ENCODE measurements around the gene HOXB3.

The HOXB3 gene

DNA sequence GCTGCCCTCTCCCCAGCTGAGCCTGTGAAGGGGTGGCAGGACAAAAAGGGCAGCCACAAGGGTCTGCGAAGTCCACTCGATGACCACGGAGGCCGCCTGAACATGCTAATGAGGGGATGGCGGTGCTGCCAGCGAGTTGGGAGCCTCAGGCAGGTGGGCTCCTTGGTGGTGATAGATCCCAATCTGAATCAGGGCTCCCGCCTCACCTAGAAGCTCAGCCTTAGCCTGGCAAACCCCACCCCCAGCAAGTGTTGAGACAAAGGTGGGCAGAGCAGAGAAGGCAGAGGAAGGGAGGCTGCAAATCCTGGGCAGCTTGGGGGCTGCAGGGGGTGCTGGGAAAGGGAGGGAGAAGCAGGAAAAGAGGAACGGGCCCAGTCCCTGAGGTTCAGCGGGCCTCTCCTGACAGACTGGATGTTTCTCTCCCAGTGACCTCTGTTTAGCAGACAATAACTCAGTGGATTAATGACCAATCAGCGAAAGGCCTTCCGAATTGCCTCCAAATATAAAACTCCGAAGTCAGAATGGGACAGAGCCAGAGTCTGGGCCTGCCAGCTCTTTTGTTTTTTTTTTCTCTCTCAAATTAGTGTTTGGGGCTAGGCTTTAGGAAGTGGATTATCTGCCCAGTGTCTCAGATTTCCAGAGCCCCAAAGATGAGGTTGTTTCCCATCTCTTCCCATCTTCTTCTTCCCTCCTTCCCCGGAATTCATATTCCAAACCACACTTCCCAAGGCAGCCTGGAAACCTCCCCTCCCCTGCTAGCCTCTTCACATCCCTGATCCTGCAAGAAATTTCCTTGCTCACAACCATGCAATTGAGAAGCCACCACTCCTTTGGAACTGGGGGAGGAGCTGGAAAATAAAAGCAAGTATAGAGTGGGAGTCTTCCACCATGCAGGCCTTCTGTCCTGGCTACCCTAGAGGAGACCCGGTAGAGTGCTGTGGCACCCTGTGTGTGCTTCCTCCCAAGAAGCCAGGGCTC, 29.9 kb downstream of the HOXB3 start:
- no peak for FAIRE-seq
- no peak for DNase-seq (ENCODE audit: insufficient read length, low spot score)

- DNase-seq (ENCODE audit: insufficient read length, low spot score) (no peak), FAIRE-seq (no peak)
These were observed 30.8 kb downstream of the HOXB3 start for GRCh38 chr17:48559122-48559839.

GRCh38 chr17:48558831-48559121, 31.3 kb downstream of the HOXB3 start:
- no peak for DNase-seq (ENCODE audit: insufficient read length, low spot score)
- no peak for FAIRE-seq

GRCh38 chr17:48558057-48558830, 31.8 kb downstream of the HOXB3 start:
- no peak for FAIRE-seq

DNA sequence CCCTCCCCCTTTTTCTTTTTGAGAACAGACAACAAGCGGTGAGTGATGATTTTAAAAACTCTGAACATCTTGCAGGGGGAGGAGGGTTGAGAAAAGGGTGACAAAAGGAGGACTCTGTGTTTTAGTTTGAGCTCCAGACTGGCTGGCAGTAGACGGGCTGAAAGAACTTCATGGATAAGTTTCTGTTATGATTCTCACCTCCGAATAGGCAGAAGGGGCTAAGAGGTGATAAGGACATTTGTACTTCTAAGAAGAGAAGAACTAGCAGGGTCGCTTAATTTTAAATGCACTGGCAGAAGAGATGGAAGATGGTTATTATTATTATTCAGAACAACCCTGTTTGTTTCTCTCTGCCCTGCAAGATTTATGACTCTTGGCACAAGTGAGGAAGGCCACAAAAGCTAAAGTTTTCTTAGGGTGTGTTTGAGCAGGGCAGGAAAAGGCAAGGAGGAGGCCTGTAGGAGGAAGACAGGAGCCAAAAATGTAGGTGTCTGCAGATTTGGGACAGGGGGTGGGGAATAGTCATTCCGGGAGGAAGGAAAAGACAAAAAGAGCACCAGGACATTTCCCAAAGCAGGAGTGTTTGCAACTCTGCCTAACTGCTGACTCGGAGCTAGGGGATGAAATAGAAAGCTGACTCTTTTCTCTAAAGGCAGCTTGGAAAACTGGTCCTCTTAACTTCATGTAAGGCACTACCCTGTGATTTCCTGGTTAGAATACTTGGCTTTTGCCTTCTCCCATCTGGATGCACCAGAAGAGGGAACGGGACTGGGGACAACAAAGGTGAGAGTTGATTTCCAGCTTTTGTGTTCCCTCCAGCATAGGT, 33.3 kb downstream of the HOXB3 start:
- DNase-seq (ENCODE audit: insufficient read length, low spot score), result no peak
- no peak for FAIRE-seq

More at GRCh38 chr17:48558057-48558830, 31.8 kb downstream of the HOXB3 start:
- DNase-seq (ENCODE audit: insufficient read length, low spot score), result no peak

DNA sequence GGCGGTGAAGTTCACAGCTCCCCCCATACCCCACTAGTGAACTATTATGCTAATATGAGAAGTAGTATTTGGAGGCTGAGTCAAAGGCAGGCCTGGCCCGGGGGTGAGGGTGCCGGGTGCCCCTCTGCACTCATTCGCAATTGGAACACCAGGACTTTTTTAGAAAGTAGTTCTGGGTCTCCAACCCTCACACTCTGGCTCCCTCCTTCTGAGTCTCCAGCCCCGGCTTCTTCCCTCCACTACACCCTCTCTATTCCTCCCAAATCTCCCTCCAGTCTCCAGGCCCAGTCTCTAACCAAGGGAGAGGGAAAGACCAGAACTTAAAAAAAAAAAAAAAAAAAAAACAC, 33.8 kb downstream of the HOXB3 start:
- no peak for DNase-seq (ENCODE audit: insufficient read length, low spot score)
- peak; percentile 58 for FAIRE-seq

DNA sequence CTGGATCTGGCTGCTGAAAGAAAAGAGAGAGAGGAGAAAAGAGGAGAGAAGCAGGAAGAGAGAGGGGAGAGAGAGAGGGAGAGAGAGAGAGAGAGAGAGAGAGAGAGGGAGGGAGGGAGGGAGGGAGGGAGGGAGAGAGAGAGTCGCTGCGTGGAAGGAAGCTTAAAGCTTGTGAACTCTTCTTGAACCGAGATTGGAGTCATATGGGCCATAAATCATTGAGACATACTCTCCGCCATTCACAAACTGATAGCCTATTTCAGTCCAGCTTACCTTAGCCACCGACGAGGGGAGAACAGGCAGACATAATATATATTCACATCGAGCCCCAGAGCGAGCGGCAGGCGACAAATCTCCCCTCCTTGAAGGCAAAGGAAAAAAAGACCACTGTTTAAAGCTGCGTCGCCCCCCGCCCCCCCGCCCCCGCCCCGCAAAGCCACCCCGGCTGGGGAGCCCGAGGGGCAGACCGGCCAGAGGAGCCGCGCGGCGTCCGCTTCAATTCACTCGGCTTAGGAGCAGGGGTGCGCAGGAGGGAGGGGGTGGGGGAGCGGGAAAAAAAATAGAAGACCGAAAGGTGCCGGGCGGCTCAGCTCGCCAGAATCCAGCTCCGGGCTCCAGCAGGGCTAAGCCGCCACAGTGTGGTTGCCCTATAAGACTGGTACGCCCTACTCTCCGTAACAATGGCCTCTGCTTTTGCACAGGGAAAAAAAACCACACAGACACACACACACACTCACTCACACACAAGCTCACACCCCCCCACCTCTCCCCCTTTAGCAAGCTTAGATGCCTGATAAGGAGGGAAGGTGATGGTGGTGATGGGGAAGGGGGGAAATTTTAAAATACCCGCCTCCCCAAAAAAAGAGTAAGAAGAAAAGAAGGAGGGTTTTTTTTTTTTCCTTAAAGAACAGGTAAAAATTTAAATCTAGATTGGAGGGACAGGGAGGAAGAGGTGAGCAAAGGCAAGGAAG, 34.5 kb downstream of the HOXB3 start:
- DNase-seq (ENCODE audit: insufficient read length, low spot score), result peak; percentile 97
- peak; percentile 95 for FAIRE-seq

DNA sequence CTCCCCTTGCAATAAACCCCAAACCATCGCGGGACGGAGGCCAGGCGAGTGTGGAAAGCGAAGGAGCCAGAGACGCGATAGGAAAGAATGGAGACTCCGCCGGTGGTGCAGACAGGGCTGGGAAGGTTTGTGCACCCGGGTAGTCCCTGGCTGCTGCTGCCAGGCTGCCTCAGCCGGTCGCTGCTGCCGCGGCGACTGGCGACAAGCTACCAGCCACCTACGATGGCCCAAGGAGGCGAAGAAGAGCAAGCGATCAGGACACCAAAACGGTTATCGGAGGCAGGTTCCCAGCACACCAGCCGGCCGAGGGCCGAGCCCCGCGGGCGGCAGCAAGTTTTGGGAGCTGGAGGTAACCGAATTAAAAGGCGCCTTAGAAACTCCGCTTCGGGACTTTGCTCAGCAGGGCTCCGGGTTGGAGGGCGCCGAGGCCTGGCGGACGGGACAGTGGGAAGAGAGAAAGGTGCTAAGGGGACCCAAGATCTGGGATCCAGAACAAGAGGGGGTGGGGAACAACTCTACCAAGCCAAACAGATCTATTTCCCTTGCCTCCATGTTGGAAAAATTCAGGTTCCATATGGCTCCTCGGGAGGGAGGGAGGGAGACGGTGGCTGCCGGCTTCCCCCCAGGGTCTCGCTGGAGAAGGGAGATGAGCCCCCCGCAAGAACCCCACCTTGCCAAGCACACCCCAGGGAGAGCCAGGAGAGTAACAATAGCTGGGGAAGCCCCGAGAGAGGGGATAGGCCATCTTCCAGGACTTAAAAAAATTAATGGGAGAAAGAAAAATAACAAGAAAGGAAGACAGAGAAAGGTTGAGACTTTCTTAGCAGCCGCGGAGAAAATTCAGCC, 35.4 kb downstream of the HOXB3 start:
- FAIRE-seq, result peak; percentile 46
- no peak for DNase-seq (ENCODE audit: insufficient read length, low spot score)

DNA sequence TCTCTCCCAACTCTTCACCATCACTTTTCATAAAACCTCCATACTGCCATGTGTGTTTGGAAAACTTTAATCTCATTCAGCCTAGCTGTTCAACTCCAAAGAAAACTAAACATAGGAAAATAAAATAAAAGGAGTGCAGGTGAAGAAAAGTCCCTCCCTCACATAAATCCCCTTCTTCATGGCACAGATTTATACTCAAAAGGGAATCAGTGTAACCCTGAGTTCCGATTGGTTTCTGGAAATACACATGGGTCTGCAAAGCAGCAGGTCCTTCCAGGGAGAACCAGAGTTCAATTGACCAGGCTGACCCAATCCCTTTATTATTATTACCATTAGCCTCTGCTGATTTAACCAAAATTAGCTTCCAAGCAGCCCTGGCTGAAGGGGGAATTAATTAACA, 36.2 kb downstream of the HOXB3 start:
- no peak for FAIRE-seq

GRCh38 chr17:48553190-48553547, 36.9 kb downstream of the HOXB3 start:
- FAIRE-seq, result no peak

More for the DNA sequence above, 36.2 kb downstream of the HOXB3 start:
- DNase-seq (ENCODE audit: insufficient read length, low spot score), result no peak

DNA sequence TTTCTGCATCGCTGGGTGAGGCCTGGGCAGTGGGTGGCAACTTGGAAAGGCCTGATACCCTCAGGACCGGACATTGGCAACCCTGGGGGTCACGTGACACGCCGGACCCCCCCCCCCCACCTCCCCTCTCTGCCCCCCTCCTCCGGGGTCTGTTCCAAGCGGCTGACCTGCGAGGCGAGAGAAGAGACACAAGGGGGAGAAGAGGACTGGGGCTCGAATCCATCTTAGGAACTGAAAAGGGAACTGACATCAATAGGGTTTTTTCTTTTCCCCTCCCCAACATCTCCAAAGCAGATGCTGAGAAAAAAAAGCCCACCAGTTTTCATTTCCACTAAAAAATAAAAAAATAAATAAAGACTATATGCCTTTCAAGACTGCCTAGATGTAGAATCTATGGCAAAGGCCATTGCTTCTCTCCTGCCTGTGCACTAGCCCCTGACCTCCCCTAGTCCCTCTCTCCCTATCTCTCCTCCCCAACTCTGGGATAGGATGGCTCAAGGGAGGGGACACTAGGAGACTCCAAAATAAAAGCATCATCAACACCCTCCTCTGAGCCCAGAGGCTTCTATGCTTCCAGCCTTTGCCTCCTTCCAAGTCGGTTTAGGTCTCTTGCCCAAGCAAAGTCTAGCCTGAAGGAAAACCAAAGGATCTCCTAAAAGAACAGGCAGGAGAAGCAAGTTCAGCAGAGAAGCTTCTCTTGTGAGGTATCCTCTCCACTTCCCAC, 37.4 kb downstream of the HOXB3 start:
- DNase-seq (ENCODE audit: insufficient read length, low spot score) (no peak), FAIRE-seq (peak; percentile 20)

More at GRCh38 chr17:48553190-48553547, 36.9 kb downstream of the HOXB3 start:
- no peak for DNase-seq (ENCODE audit: insufficient read length, low spot score)

DNA sequence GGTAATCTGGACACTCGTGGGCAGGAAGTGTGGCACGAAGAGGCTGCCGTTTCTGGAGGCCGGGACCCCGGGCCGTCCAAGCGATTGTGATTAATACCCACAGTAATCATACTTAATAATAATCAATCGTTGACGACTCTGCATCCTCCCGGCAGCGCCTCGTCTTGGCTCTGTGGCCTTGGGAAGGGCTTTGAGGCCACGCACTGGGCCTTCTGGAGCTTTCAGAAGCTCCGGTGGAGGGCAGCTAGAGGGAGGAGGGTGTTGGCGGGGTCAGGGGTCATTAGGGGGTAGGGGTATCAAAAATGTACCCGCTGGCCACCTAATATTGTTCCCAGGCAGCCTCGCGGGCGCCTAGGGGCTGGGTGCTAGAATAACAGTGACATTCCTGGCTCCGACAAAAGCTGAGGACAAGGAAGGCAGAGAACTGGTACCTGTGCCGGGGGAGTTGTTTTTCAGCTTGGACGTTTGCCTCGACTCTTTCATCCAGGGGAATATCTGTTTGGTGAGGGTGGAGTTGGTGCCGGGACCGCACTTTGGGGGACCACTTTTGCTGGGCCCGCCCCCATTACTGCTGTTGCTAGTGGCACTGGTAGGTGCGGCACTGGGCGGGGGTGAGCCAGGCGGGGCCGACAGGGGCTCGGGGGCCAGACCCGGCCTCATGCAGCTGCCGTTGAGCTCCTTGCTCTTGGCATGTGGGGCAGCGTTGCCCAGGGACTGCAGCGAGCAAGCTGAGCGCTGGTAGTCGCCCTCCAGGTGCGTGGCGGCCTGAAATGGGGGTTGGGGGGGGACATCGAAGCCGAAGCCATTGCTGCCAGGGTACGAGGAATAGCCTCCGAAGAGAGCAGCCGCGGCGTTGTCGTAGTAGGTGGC, 38.2 kb downstream of the HOXB3 start:
- DNase-seq (ENCODE audit: insufficient read length, low spot score) (no peak), FAIRE-seq (peak; percentile 4)

- no peak for FAIRE-seq
- no peak for DNase-seq (ENCODE audit: insufficient read length, low spot score)
These were observed 38.9 kb downstream of the HOXB3 start for GRCh38 chr17:48551214-48551555.

GRCh38 chr17:48550502-48551213, 39.4 kb downstream of the HOXB3 start:
- DNase-seq (ENCODE audit: insufficient read length, low spot score), result no peak
- no peak for FAIRE-seq

- no peak for DNase-seq (ENCODE audit: insufficient read length, low spot score)
- FAIRE-seq, result peak; percentile 33
These were observed 40.0 kb downstream of the HOXB3 start for GRCh38 chr17:48549914-48550501.

GRCh38 chr17:48549281-48549630, 40.8 kb downstream of the HOXB3 start:
- FAIRE-seq (no peak), DNase-seq (ENCODE audit: insufficient read length, low spot score) (no peak)

Data from HTR-8/SVneo (cell line).